HG03025 (cell line): ENCODE data around the gene PSMG3.

Experiments
- ATAC-seq: cut with Tn5 transposase; IDR thresholded peaks from one replicate; pipeline ENCODE4 v1.9.1; 2021; ENCODE audit warnings: mild to moderate bottlenecking, moderate library complexity; ENCODE audit not compliant: unreplicated experiment, low FRiP score

The PSMG3 gene

GRCh38 chr7:1597066-1597760, 27.4 kb upstream of the PSMG3 start:
- ATAC-seq = no peak

GRCh38 chr7:1596181-1597043, 26.6 kb upstream of the PSMG3 start:
- ATAC-seq = no peak

GRCh38 chr7:1595636-1596035, 25.8 kb upstream of the PSMG3 start:
- ATAC-seq = no peak

GRCh38 chr7:1595027-1595426, 25.2 kb upstream of the PSMG3 start:
- ATAC-seq = no peak

- no peak for ATAC-seq
Measured at GRCh38 chr7:1593904-1594421, 24.1 kb upstream of the PSMG3 start.

- ATAC-seq = no peak
Measured at GRCh38 chr7:1593091-1593866, 23.4 kb upstream of the PSMG3 start.

GRCh38 chr7:1592299-1592871, 22.6 kb upstream of the PSMG3 start:
- ATAC-seq = no peak

GRCh38 chr7:1591876-1592275, 22.0 kb upstream of the PSMG3 start:
- no peak for ATAC-seq

- ATAC-seq = no peak
Measured at GRCh38 chr7:1591396-1591795, 21.6 kb upstream of the PSMG3 start.

GRCh38 chr7:1590887-1591286, 21.1 kb upstream of the PSMG3 start:
- no peak for ATAC-seq

GRCh38 chr7:1590476-1590875, 20.6 kb upstream of the PSMG3 start:
- ATAC-seq = no peak

GRCh38 chr7:1588978-1589377, 19.1 kb upstream of the PSMG3 start:
- ATAC-seq = no peak

- ATAC-seq = no peak
Measured at GRCh38 chr7:1587738-1588137, 17.9 kb upstream of the PSMG3 start.

GRCh38 chr7:1586827-1587705, 17.2 kb upstream of the PSMG3 start:
- ATAC-seq = no peak

GRCh38 chr7:1586126-1586826, 16.4 kb upstream of the PSMG3 start:
- ATAC-seq = no peak

- no peak for ATAC-seq
Measured at GRCh38 chr7:1585142-1585981, 15.5 kb upstream of the PSMG3 start.

- no peak for ATAC-seq
Measured at GRCh38 chr7:1584700-1585099, 14.9 kb upstream of the PSMG3 start.
